K562 (cell line): ENCODE measurements around the gene ADIPOQ. TPM values are rescaled to one million over a fixed set of nuclear protein-coding genes. Genes with fewer than 3 reads are reported as not detected.

ENCODE experiments used
- ATF2 ChIP-seq: sonication (generic); formaldehyde crosslinking; IDR thresholded peaks from 2 replicates; pipeline ENCODE4 v1.8.1; 2022; ENCODE audit warnings: missing genetic modification reagents
- ATF7 ChIP-seq: fragments of 450-650 bp; IDR thresholded peaks from 2 replicates; pipeline ENCODE4 v1.7.1; 2014; ENCODE audit warnings: mild to moderate bottlenecking, moderate library complexity
- CBX3 ChIP-seq, 2 experiments: IDR thresholded peaks; 1 replicate in 1 of 2; 2 replicates in 1 of 2; pipeline ENCODE4 v1.6.1; 2012; ENCODE audit warnings: inconsistent platforms in 2 of 2, low read length in 2 of 2, borderline replicate concordance in 1 of 2, control low read depth in 1 of 2
- DLX4 ChIP-seq: fragments of 250-450 bp; sonication (Bioruptor Pico); IDR thresholded peaks from 2 replicates; pipeline ENCODE4 v1.6.1; 2021; ENCODE audit warnings: mild to moderate bottlenecking
- E2F8 ChIP-seq: fragments of 450-650 bp; IDR thresholded peaks from 2 replicates; pipeline ENCODE4 v1.7.1; 2018; ENCODE audit warnings: mild to moderate bottlenecking, low read depth; ENCODE audit not compliant: partially characterized antibody
- GABPB1 ChIP-seq: sonication (generic); formaldehyde crosslinking; IDR thresholded peaks from 2 replicates; pipeline ENCODE4 v1.8.0; 2022; ENCODE audit warnings: mild to moderate bottlenecking, missing genetic modification reagents
- KHSRP ChIP-seq: fragments of 450-650 bp; IDR thresholded peaks from 2 replicates; pipeline ENCODE4 v1.6.1; 2017
- PML ChIP-seq: IDR thresholded peaks from 2 replicates; pipeline ENCODE4 v1.6.1; 2012; ENCODE audit warnings: low read length, inconsistent platforms
- SETDB1 ChIP-seq: IDR thresholded peaks from one replicate; pipeline ENCODE4 v1.6.1; 2012; ENCODE audit warnings: low read length, control low read depth, inconsistent platforms
- SMAD1 ChIP-seq: fragments of 150-350 bp; IDR thresholded peaks from 2 replicates; pipeline ENCODE4 v1.6.1; 2014; ENCODE audit warnings: low read length, low read depth; ENCODE audit not compliant: partially characterized antibody
- SRSF7 ChIP-seq: fragments of 200-400 bp; formaldehyde crosslinking; optimal IDR thresholded peaks from 2 replicates; pipeline ENCODE3; 2017; ENCODE audit warnings: mild to moderate bottlenecking, low read depth, low read length
- TCF15 ChIP-seq: fragments of 250-450 bp; sonication (Bioruptor Pico); IDR thresholded peaks from 2 replicates; pipeline ENCODE4 v1.8.0; 2022; ENCODE audit warnings: moderate library complexity, mild to moderate bottlenecking, inconsistent platforms
- YBX1 ChIP-seq: fragments of 450-650 bp; IDR thresholded peaks from 2 replicates; pipeline ENCODE4 v1.7.1; 2016; ENCODE audit warnings: mild to moderate bottlenecking
- ZNF398 ChIP-seq: fragments of 250-450 bp; sonication (Bioruptor Pico); IDR thresholded peaks from 2 replicates; pipeline ENCODE4 v1.8.0; 2021; ENCODE audit warnings: moderate library complexity, mild to moderate bottlenecking, inconsistent platforms
- ZNF586 ChIP-seq: fragments of 450-650 bp; formaldehyde crosslinking; conservative IDR thresholded peaks from 2 replicates; pipeline ENCODE4 v1.4.0; 2020; ENCODE audit warnings: mild to moderate bottlenecking, moderate library complexity
- ZNF609 ChIP-seq: sonication (generic); formaldehyde crosslinking; IDR thresholded peaks from 2 replicates; pipeline ENCODE4 v1.8.1; 2023; ENCODE audit warnings: missing genetic modification reagents, mild to moderate bottlenecking, borderline replicate concordance
- polyA plus RNA-seq, 8 experiments: library from polyadenylated mRNA; depleted of rRNA in 4 of 8; stranded (reverse) in 5 of 8; unstranded in 3 of 8; fragments of >200 nt; fragmentation: Nextera tagmentation in 2 of 8; fragmentation: Illumina TruSeq in 1 of 8; extraction: Ambion mirVana in 2 of 8; extraction: Trizol in 1 of 8; gene quantifications; 2 replicates each; pipeline versions ENCODE4 v1.2.1 to v1.2.3, GENCODE V29; 2011 to 2014; ENCODE audit warnings: inconsistent platforms in 1 of 8, missing spikeins in 1 of 8
- total RNA-seq, 7 experiments: library from RNA; depleted of rRNA in 6 of 7; stranded (reverse); fragments of >200 nt in 6 of 7; fragmentation: Illumina TruSeq in 2 of 7; extraction: Trizol in 2 of 7; gene quantifications; 2 replicates each; pipeline versions ENCODE4 v1.2.1 to v1.2.3, GENCODE V29; 2011 to 2021; ENCODE audit warnings: low replicate concordance in 1 of 7

Gene ADIPOQ
- total and polyA plus RNA-seq, 9 of the 15 experiments (the other 6 are each of a cell fraction or from before 2014, with no cell fraction given) = 0.01 to 0.04 (median 0.03) TPM; not detected in 4

- no peak for TF ChIP-seq ZNF398 (CRISPR knock-in tag)
- no peak for TF ChIP-seq ATF7
- TF ChIP-seq SRSF7 = no peak
- TF ChIP-seq PML = 0 out of 2 replicates have a peak, but pooled peaks have one; percentile 22
- TF ChIP-seq TCF15 (CRISPR knock-in tag) = no peak
- TF ChIP-seq ATF2 (CRISPR knock-in tag) = no peak
- no peak for TF ChIP-seq CBX3 (IDR thresholded peaks at IDR 0.05; ENCODE audit: borderline replicate concordance in 1 of 2, low read length in 2 of 2)
- no peak for TF ChIP-seq GABPB1 (CRISPR knock-in tag)
- no peak for TF ChIP-seq YBX1
- no peak for TF ChIP-seq ZNF586 (CRISPR knock-in tag)
- TF ChIP-seq KHSRP = no peak
- no peak for TF ChIP-seq SETDB1
- TF ChIP-seq ZNF609 (CRISPR knock-in tag) = no peak
- no peak for TF ChIP-seq E2F8
- no peak for TF ChIP-seq SMAD1
- no peak for TF ChIP-seq DLX4 (CRISPR knock-in tag)
These were observed 17.2 kb upstream of the ADIPOQ start (continued) for GRCh38 chr3:186825294-186825821.
